ENCODE data around the gene CKAP2L.

DNA sequence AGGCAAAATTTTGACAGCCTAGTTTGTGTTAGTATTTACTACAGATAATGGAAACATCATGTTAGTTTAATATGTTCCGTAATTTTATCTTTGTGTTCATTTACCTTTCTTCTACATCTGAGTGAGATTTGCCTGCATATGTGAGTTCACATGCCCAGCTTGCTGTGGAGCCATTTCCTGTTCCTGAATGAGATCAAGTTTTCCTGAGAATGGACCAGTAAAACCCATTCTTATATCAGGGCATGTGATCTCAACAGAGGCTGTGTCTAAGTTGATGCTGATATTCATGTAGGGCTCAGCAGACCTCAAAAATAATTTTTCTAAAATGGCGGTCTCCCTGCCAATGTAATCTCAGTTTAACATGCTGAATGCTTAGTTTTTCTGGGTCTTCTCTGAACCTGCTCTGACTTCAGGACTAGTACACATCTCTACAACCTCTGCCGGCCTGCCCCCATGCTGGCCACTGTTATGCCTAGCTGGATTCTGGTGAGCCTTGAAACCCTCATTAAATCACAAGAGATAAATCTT lies 18.8 kb upstream of the CKAP2L start:
- TF ChIP-seq CTCF (IDR thresholded peaks at IDR 0.05): no peak
- no peak for TF ChIP-seq POLR2A (IDR thresholded peaks at IDR 0.05)
- no peak for TF ChIP-seq EP300 (IDR thresholded peaks at IDR 0.05)
